HG03095 (cell line): ENCODE results near the gene RSU1.

Experiments
- ATAC-seq: cut with Tn5 transposase; IDR thresholded peaks from one replicate; pipeline ENCODE4 v1.9.1; 2021; ENCODE audit warnings: moderate library complexity; ENCODE audit not compliant: unreplicated experiment

The RSU1 gene

DNA sequence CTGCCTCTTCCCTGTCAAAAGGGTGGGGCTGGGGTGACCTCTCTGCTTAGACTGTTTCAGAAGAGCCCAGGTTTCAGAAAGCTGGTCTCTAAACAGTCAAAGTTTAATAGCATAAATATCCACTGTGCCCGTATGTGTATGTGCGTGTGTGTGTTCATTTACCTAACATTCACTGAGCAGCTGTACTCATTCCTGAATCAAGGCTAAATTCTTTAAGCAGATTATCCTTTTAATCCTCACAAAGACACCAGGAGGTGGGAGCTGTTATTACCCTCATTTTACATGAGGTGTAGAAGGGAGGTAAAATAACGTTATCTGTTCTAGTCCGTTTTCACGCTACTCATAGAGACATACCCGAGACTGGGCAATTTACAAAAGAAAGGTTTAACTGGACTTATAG lies 72.2 kb downstream of the RSU1 start:
- ATAC-seq, result no peak

DNA sequence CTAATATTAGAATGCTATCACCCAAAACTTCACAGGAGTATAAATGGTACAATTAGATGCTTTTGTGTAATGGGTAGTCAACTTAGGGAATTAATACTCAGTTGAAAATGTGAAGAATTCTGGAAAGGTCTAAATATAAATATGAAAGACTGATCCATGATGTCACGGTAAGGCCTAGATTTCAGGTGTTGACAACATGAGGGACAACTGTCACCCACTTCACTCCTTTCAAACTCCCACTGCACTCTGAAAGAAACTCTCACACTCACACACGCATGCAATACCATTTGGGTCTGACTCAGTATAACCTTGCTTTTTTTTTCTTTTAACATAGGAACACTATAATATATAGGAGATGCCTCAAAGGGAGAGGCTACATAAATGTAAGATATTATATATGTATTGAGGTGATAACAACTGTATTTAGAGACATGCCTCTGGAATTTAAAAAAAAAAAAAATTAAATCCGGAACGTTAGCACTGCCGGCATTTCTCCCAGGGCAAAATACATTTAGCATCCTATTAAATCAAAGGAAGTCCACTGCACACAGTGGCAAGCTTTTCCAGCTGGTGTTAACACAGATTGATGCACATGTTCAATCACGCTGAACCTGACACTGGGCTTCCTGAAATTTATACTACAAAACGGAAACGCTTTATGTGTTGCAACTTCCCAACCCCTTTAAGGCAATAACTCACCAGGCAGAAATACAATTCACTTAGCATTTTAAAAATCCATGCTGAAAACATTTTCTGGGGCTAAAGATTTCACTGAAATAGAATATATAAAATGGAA lies 74.9 kb downstream of the RSU1 start:
- ATAC-seq, result no peak

DNA sequence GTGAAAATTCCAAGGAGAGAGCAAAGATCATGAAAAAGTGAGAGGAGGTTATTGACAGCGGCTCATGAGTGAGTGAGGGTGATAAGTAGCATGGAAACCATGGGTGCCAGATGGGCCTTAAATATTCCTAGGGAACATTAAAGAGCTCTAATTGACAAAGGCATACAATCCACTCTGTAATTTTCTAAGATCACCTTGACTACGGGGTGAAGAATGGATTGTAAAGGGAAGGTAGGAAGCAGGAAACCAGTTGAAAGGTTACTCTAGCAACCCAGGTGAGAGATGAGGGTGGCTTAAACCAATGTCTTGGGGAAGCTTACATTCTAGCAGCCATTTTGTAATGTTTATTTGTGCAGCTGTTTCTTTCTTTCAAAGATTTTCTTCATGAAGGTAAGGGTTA lies 75.7 kb downstream of the RSU1 start:
- no peak for ATAC-seq

DNA sequence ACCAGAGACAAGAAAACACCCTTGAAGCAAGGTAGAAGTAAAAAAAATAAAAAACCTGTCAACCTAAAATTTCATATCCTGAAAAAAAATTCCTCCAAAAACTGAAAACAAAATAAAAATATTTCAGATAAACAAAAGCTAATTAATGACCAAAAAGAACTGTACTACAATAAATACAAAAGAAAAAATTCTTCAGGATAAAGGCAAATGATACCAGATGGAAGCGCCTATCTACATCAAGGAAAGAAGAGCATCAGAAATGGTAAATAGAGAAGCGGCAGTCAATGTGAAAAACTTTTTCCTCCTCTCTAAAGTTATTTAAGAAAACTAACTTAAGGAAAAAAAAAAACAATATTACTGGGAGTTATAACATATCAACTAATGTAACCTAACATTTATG lies 79.8 kb downstream of the RSU1 start:
- no peak for ATAC-seq

DNA sequence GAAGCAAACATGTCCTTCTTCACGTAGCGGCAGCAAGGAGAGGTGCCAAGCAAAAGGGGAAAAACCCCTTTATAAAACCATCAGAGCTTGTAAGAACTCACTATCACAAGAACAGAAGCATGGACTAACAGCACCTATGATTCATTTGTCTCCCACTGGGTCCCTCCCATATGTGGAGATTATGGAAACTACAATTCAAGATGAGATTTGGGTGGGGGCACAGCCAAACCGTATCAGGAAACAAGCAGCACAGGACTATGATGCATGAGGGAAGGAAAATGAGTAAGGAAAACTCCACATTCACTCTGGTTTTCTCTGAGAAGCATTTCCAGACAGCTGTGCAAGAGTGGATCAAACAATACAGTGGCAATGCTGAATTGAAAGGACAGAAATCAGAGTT lies 81.6 kb downstream of the RSU1 start:
- ATAC-seq, result no peak

DNA sequence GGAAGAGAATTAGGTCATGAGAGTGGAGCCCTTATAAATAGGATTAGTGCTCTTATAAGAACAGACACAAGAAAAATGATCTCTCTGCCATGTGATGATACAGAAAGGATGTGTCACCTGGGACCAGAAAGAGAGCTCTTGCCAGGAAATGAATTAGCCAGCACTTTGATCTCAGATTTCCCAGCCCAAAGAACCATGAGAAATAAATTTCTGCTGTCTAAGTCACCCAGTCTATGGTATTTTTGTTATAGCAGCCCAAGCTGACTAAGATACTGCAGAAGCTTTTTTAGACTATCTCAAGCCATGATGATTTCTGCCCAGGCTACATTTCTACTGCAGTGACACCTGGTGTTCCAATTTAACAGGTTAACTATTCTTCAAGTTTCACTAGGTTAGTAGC lies 84.8 kb downstream of the RSU1 start:
- no peak for ATAC-seq

DNA sequence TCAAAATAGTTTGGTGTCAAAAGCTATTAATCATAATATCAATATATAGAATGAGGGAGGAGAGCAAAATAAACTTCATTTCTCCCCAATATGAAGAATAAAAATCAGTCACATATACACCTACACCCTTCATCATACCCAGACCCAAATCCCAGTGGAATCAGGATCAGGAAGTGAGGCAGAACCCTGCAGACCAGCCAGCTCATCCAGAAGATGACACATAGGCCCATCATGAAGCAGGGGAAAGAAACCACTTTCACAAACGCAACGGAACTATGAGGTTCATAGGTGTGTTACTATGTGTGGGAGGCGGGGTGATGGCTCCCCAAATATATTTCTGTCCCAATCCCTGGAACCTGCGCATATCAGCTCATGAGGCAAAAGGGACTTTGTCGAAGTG lies 89.0 kb downstream of the RSU1 start:
- ATAC-seq, result no peak

DNA sequence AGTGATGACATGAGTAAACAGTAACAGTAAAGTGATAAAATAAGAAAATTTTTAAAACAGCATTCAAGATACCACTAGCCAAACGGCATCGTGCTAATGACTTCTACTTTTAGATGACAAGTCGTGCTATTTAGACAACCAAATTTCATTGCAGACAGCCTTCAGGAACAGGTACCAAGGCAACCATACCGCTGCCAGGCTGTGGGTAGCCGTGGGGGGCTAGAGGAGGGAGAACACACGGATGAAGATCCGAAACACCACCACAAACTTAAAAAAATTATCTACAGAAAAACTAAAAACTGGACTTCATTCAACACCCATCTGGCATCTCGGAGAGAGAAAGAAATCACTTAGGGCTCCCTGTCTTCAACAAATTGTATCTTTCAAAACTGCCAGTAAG lies 89.6 kb downstream of the RSU1 start:
- ATAC-seq, result no peak

DNA sequence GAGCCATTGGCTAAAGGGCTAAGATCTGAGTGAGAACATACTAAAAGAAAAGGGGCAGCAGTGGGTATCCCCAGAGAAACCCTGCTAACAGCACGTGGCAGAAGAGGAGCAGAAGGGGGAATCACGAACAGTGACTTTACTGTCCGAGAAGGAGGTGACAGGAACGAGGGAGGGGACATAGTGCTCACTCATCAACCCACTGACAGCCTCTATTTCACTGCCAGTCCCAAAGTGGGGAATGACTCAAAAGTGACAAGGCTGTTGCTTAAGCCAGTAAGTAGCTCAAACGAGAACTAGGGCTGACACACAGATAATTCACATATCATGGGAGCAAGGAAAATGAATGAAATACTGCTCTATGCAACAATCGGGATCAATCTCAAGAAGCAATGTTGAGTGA lies 92.7 kb downstream of the RSU1 start:
- ATAC-seq, result no peak

DNA sequence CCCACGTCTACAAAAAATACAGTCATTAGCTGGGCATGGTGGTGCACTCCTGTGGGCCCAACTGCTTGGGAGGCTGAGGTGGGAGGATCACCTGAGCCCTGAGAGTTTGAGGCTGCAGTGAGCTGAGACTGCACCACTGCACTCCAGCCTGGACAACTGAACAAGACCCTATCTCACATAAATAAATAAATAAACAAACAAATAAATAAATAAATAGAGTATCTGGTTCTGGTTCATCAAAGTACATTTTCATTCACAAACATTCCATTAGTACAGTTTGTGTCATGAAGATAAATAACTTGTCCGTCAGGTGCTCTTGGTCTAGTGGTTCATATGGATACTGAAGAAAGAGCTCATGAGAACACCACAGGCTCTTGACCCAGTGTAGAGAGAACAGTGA lies 96.4 kb downstream of the RSU1 start:
- no peak for ATAC-seq

DNA sequence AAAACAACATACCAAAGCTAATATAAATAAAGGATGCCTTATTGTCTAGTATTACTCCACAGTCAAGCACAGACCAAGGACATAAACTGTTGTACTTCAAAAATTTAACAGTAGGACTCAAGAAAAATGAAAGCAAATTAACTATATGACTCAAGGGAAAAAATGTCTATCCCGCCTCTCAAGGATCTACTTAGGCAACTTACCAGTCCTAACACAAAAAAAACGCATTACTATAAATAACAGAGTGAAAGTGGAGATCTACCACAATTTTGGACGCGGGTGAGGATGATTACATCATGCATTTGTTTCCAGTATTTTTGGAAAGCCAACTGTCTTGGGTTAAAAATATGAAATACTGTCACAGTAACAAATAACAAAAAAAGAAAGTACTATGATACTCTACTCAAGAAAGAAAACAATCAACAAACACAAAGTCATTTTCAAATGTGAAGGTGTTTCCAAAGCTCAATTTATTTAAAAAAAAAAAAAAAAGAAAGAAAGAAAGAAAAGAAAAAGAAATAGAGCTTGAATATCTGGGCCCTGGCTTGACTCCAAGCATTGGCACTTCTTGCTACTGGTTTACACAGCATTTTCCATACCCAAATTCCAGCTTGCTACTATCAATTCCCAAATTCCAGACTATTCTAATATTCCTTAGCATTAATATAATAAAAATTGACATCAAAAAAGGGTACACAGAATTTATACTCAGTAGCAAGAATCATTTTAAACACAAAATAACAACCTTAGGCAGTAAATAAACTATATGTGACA lies 99.4 kb downstream of the RSU1 start:
- no peak for ATAC-seq

DNA sequence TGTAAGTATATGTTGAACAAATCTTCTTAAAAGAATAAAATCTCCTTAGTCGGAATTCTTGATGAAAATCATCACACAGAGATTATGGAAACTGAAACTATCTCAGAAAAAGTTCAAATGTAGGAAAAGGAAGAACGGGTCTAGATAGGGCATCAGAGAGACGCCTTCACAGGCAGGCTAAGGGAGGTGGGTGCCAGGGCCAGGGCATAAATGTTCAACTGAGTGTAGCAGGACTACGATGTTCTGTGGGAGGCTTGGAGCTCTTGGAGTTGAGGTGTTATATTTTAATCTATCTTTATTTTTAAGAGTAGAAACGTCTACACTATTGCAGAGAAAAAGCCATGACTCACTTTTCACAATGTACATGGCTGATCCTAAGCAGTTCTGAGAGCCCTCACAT lies 101.2 kb downstream of the RSU1 start:
- ATAC-seq, result no peak

DNA sequence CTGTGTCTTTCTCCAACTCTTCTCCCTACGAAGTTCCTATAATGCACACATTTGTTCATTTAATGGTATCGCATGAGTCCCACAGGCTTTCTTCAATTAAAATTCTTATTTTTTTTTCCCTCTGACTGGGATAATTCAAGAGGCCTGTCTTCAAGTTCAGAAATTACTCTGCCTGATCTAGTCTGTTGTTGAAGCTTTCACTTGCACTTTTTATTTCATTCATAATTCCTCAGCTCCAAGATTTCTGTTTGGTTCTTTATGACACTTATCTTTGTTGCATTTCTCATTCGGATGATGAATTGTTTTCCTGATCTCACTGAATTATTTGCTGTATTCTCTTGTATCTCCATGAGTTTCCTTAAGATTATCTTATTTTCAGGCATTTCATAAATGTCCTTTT lies 103.9 kb downstream of the RSU1 start:
- no peak for ATAC-seq

DNA sequence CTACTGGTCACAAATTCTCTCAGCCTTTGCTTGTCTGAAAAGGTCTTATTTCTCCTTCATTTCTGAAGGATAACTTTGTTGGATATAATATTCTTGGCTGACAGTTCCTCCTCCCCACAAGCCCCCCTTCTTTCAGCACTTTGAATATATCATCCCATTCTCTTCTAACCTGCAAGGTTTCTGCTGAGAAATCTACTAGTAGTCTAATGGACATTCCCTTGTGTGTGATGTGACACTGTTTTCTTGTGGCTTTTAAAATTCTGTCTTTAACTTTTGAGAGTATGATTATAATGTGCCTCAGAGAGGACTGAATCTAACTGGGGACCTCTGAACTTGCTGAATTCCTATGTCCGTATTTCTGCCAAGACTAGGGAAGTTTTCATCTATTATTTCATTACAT lies 104.3 kb downstream of the RSU1 start:
- ATAC-seq, result no peak

DNA sequence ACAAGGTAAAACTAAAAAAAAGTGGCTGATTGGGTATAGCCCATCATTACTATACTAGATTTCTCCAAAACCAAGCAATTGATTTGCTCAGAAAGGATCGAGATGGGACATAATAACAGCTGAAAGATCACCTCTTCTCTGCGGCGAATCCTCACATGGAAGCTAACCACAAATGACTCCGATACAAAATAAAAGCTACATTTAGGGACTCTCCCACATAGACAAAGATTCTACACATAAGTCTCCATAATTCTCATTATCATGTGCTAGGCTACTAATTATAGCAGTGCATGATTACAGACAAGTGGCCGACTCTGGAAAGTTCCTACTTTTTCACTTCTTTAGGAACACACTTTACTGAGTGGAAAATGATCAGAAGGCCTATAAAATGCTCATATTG lies 116.9 kb downstream of the RSU1 start:
- no peak for ATAC-seq

DNA sequence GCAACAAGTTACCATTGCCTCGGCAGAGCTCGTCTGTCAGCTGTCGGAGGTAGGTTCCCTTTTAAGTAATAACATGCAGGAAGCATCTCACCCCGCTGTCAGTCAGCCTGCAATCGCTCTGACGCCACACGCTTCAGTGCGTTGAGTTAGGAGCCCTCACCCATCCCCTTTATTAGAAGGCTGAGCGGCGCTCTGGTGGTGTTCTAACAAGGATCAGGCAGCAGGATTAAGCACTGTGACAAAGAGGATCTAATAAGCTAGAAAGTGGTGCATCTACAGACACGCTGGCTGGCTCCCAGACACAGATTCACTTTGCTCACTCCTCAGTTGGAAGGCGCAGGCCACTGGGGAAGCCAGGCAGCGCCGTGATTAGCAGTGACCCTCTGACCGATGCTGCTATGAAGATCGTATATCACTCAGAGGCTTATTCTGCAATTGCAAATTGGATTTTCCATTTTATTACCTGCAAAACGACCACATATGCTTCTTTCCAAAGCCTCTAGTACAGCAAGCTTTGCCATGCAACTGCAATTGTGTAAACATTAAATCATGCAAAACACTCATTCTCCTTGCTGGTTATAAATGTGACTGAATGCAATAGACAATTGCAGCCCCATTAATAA lies 117.7 kb downstream of the RSU1 start:
- no peak for ATAC-seq

DNA sequence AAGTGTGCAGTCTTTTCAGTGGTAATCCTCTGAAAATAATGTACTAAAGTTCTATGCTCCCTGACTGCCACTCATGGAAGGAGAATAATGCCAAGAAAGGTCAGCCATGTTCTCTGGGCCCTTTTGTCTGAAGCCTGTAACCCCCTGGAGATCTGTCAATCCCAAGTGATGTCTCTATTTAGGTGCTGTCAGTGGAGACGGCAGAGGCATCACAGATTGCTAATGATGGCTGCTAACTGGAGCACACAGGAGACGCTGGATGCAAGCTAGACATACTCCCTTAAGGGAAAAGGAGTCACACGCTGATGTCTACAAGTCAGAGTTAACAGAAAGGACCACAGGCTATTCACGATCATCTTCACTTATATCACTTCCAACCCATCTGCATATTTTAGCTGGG lies 118.8 kb downstream of the RSU1 start:
- ATAC-seq, result no peak

DNA sequence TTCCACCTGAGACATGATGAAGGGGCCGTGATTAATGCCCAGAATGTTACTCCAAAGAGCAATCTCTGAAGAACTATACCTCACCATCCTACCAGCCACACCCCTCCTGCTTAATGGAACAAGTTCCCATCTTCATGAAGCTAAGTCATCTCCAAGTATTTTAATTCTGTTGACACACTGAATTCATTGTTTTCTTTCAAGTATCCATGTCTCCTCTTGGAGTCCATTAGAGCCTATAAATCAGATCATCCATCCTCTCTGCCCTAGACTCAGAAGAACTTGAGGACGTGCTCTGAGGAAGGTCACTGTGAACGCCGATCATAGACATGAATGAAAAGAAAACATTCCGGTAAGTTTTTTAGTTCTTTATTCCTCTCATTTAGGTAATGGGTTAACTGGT lies 126.8 kb downstream of the RSU1 start:
- no peak for ATAC-seq

DNA sequence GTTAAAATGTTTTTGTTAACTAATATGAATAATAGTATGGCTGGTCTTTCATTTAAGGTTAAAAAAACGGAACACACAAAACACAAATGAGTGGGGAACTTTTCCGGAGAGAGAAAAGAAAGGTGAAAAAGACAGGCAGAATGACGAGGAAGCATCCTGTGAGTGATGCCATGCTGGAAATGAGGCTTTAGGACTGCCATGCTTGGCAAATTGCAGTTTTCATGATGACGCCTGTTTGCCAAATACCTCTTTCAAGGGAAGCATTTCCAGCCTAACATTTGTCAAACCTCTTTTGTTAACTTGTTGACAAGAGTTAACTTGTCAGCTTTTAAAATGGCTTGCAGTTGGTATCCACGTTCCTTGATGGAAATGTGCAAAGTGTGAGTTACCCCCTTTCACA lies 127.5 kb downstream of the RSU1 start:
- ATAC-seq, result no peak

DNA sequence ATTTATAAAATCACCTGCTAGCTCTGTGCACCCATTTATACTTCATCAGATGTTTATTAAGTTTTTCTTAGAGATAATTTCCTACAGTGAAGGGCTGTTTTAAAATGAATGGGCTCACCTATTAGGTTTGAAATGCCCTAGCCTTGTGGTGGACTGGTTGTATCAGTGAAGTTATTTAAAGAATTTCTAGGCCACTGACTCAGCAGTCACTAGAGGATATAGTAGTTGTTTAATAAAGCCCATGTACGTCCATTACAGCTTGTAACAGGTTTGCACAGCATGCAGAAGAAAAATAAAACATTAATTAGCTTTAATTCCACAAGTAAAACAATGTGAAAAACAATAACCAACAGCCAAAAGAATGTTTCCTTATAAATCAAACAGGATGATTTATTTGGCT lies 128.0 kb downstream of the RSU1 start:
- ATAC-seq, result no peak

DNA sequence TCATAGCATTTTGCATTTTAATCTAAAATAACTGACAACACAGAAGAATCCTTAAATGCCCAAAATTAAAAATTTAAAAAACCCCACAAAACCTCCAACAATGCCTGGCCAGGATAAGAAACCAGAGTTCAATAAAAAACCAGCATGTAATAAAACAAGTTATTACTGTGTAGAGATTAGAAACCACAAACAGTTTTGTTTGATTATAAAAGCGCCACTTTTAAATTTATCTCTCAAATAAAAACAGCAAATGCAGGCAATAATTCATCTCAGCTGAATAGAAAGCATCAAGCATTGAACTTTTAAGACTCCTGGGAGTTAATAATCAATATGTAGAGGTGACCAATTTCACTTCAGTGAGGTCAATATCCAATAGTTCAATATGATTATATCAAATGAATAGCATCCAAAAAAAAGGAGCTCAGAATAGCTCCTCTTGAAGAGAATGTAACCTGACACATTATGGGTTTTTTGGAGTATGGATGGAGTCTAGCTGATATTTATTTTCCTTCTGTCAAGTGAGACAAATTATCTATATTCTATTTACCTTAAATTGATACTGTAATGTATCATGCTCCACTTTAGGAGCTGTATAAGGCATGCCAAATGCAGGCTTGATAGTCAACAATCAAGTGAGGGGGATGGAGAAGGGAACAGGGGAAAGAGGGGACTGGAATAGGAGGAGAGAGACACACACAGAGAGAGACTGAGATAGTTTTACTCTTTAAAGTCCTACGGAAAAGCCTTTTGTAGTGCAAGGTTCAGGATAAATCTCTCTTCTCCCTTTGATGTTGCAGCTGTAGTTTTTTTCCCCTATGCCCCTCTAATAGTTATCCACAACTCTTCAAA lies 130.9 kb downstream of the RSU1 start:
- no peak for ATAC-seq
